Prostate gland (tissue), 2 donors: ENCODE data around the gene PDXK.

Experiments
- POLR2A ChIP-seq: fragments of 450-650 bp; IDR thresholded peaks from one replicate; pipeline ENCODE4 v1.6.1; 2016; ENCODE audit warnings: antibody characterized with exemption, mild to moderate bottlenecking
- TF ChIP-seq, protein P1 (sequence below), 4 experiments: fragments of 200-600 bp in 2 of 4; fragments of 450-650 bp in 2 of 4; sonication (generic) in 2 of 4; IDR thresholded peaks; 1 replicate in 3 of 4; 2 replicates in 1 of 4; pipeline ENCODE4 v1.5.1; 2016 to 2019; ENCODE audit warnings: antibody characterized with exemption in 4 of 4, mild to moderate bottlenecking in 2 of 4, moderate library complexity in 2 of 4

DNA sequence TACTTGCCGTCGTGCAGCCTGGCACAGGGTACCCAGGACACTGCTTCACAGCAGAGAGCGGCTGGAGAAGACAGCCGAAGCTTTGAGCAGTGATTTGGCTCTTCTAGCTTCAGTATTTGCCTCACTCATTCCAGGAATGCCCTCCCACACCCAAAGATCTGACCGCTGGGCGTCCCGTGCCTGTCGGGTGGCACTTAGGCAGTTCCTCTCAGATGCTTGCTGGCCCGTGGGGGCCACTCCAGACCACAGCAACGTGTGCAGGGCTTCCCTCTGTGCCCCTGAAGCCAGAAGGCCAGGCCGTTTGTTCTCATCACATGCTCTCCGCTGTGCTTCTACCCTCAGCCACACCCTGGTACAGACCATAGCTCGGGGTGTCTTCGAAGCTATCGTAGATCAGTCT lies 42.5 kb upstream of the PDXK start:
- TF ChIP-seq, protein P1, sequence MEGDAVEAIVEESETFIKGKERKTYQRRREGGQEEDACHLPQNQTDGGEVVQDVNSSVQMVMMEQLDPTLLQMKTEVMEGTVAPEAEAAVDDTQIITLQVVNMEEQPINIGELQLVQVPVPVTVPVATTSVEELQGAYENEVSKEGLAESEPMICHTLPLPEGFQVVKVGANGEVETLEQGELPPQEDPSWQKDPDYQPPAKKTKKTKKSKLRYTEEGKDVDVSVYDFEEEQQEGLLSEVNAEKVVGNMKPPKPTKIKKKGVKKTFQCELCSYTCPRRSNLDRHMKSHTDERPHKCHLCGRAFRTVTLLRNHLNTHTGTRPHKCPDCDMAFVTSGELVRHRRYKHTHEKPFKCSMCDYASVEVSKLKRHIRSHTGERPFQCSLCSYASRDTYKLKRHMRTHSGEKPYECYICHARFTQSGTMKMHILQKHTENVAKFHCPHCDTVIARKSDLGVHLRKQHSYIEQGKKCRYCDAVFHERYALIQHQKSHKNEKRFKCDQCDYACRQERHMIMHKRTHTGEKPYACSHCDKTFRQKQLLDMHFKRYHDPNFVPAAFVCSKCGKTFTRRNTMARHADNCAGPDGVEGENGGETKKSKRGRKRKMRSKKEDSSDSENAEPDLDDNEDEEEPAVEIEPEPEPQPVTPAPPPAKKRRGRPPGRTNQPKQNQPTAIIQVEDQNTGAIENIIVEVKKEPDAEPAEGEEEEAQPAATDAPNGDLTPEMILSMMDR (IDR thresholded peaks at IDR 0.05), result no peak
- TF ChIP-seq POLR2A, result no peak
